Adrenal gland (tissue), 12 donors: ENCODE data around the gene TTC34. TPM values are rescaled to one million over a fixed set of nuclear protein-coding genes. Genes with fewer than 3 reads are reported as not detected.

Source experiments
- DNase-seq, 7 donors: peaks; one replicate each; pipeline ENCODE4 v3.0.0-alpha.2; 2019 to 2020
- H3K27ac ChIP-seq, 5 donors: fragments of 200-600 bp; sonication (generic) in 4 of 5; 1 replicate in 3 of 5; 2 replicates in 2 of 5; pipeline versions ENCODE4 v1.5.1 to v1.8.0; 2016 to 2020; ENCODE audit warnings: mild to moderate bottlenecking in 1 of 5
- H3K27me3 ChIP-seq: fragments of 200-600 bp; 2 replicates; pipeline ENCODE4 v1.8.0; 2021
- H3K36me3 ChIP-seq, 2 donors: fragments of 200-600 bp; replicated peaks in 1 of 2; 1 replicate in 1 of 2; 2 replicates in 1 of 2; pipeline versions ENCODE4 v1.5.1 to v1.8.0; 2018 to 2022
- H3K4me1 ChIP-seq, 2 donors: fragments of 200-600 bp; replicated peaks in 1 of 2; 1 replicate in 1 of 2; 2 replicates in 1 of 2; pipeline versions ENCODE4 v1.5.1 to v1.8.0; 2018 to 2021
- H3K4me3 ChIP-seq, 4 donors: fragments of 200-600 bp; sonication (generic) in 3 of 4; one replicate each; pipeline ENCODE4 v1.5.1; 2016 to 2018
- H3K9me3 ChIP-seq, 3 donors: fragments of 200-600 bp; sonication (generic) in 1 of 3; replicated peaks in 1 of 3; 1 replicate in 2 of 3; 2 replicates in 1 of 3; pipeline versions ENCODE4 v1.5.1 to v1.8.0; 2016 to 2021
- POLR2A ChIP-seq, 2 donors: fragments of 450-650 bp; IDR thresholded peaks; one replicate each; pipeline ENCODE4 v1.6.1; 2017; ENCODE audit warnings: antibody characterized with exemption in 2 of 2, mild to moderate bottlenecking in 2 of 2, moderate library complexity in 1 of 2
- WGBS, 4 donors: extraction: QIAGEN DNeasy Blood & Tissue Kit in 2 of 4; methylation state at CpG; one replicate each; pipeline versions ENCODE4 v1.1.5 to v1.1.7; 2013 to 2017; 5-methylcytosine and 5-hydroxymethylcytosine counted together
- intact Hi-C, 2 donors: fragments of 100-400 bp; cut with DNase I; formaldehyde crosslinking; loops; one replicate each; pipeline versions ENCODE4 v1.14.1 to v1.15.0; 2022 to 2023
- polyA plus RNA-seq, 3 donors: library from polyadenylated mRNA; stranded (reverse); fragments of 200-250 nt in 2 of 3; fragments of 350-450 nt in 1 of 3; fragmentation: Illumina TruSeq in 1 of 3; extraction: RNeasy Lipid Tissue Mini Kit (QIAGEN cat#74804) in 1 of 3; gene quantifications; one replicate each; pipeline ENCODE4 v1.2.3, GENCODE V29; 2013 to 2014
- total RNA-seq, 9 donors: library from RNA; depleted of rRNA in 4 of 9; stranded (reverse); fragments of >200 nt in 4 of 9; fragments of 120-200 nt in 1 of 9; fragmentation: NEBNext Ultra II Directional in 1 of 9; extraction: Animal tissue kit (Norgen Biotek cat#: 25700) in 1 of 9; gene quantifications; one replicate each; pipeline versions ENCODE4 v1.1.0 to v1.2.4, GENCODE V29; 2013 to 2023
- TF ChIP-seq, protein P1 (sequence below), 6 experiments: fragments of 450-650 bp in 4 of 6; fragments of 200-600 bp in 2 of 6; sonication (generic) in 1 of 6; IDR thresholded peaks; 1 replicate in 5 of 6; 2 replicates in 1 of 6; pipeline versions ENCODE4 v1.5.1 to v1.8.0; 2016 to 2021; ENCODE audit warnings: antibody characterized with exemption in 6 of 6, mild to moderate bottlenecking in 2 of 6, moderate library complexity in 1 of 6
- donor health status: healthy with polysubstance abuse.
- donor health status: Bipolar disorder and iron deficiency.
- donor health status: DM: yes; HTN: yes; CAD: no.
- donor health status: DM: no; HTN: no; CAD: no.
- donor health status: DM: no; HTN: no; CAD: no.
- donor health status: DM: yes; HTN: yes; CAD: no.

The TTC34 gene
- total and polyA plus RNA-seq, 12 donors: 0.12 to 1.9 (median 0.47) TPM

DNA sequence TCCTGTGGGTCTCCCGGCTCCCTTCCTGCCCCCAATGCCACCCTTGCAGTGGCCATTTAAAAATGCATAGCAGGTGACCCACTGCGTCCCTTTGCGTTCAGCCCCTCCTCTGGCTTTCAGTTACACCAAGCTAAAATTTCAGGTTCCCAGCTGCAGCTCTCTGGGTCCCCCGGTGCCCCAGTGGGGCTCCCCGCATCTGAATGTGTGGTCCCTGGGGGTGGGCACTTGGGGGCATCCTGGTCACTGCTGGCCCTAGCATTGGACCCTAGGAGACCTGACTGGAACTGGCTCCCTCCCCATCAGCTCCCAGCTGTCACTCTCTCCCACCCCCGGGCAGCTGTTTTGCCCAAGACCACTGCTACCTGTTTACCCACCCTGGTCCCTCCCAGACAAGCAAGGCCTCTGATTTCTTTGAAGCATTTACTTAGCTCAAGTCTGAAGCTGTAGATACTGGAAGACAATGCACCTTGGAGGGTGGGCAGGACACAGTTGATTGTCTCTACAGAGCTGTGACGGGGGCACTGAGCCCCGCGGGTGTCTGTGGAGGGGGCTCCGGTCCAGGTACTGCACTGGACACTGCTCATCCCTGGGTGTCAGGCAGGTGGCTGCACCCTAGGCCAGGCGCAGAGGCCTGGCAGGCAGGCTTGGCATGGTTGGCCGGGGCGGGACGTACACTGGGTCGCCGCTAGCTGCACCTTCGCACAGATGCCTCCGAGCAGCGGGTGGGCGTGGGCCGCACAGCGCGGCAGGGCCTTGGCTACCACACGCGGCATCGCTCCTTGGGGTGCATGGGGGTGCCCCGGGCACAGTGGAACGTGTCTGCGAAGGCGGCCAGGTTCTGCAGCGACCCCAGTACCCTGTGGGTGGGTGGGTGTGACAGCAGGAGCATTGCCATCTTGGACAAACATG lies 211.0 kb downstream of the TTC34 start:
- peak in 1 of 7 donors; percentile 11 for DNase-seq
- intact Hi-C loops: loop anchor here in 1 of 2 donors (5.0 kb wide), 1 partner anchor 47 kb away; no protein-coding TSS in a partner anchor
- TF ChIP-seq, protein P1, sequence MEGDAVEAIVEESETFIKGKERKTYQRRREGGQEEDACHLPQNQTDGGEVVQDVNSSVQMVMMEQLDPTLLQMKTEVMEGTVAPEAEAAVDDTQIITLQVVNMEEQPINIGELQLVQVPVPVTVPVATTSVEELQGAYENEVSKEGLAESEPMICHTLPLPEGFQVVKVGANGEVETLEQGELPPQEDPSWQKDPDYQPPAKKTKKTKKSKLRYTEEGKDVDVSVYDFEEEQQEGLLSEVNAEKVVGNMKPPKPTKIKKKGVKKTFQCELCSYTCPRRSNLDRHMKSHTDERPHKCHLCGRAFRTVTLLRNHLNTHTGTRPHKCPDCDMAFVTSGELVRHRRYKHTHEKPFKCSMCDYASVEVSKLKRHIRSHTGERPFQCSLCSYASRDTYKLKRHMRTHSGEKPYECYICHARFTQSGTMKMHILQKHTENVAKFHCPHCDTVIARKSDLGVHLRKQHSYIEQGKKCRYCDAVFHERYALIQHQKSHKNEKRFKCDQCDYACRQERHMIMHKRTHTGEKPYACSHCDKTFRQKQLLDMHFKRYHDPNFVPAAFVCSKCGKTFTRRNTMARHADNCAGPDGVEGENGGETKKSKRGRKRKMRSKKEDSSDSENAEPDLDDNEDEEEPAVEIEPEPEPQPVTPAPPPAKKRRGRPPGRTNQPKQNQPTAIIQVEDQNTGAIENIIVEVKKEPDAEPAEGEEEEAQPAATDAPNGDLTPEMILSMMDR (IDR thresholded peaks at IDR 0.05): no peak
- TF ChIP-seq POLR2A (IDR thresholded peaks at IDR 0.05): no peak
- Histone ChIP-seq H3K4me1 (peaks cover 16 to 26% of the 10 kb centered on the region in 2 donors), H3K27me3 (no peaks in the 10 kb centered on the region), H3K27ac (no peak overlapping the region), H3K4me3 (no peak overlapping the region), H3K36me3 (no peaks in the 10 kb centered on the region), H3K9me3 (no peaks in the 10 kb centered on the region)
- WGBS, 4 donors: 94 to 98% (median 95%) methylated on average over 16 to 31 of the region's 31 CpGs

DNA sequence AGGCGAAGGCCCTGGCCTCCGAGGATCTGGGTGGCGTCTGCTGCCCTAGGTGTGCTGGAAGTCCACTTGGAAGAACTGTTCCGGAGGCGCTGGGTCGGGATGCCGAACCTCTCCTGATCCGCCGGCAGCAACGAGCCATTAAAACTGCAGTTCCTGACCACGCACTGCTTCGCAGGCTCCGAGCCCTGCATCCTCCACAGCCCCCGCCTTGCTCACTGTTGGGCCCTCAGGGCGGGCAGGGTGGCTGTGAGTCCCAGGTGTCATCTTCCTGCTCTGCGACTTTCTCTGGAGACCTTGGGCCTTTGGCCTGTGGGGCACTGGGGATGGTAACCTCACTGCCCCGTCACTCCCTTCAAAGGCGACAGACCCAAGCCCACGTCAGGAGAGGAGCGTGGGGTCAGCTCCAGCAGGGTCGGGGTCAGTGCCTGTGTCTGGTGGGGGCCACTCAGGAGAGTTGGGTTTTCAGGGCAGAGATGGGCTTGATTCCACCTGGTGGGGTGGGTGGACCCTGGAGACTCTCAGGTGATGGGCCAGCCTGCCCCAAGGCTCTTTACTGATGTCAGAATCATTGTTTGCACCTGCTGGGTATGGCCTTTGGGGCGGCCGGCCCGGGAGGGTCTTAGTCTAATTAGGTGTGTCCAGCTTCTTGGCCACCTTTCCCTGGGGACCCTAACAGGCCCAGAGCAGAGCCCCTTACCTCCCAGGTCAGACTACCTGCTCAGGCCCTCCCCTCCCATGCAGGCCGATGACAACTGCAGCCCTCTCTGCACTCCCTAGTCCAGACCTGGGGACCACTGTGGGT lies 211.9 kb downstream of the TTC34 start:
- Histone ChIP-seq H3K9me3 (no peaks in the 10 kb centered on the region), H3K4me1 (peaks cover 22 to 35% of the 10 kb centered on the region in 2 donors), H3K27ac (no peak overlapping the region), H3K4me3 (no peak overlapping the region), H3K27me3 (no peaks in the 10 kb centered on the region), H3K36me3 (no peaks in the 10 kb centered on the region)
- intact Hi-C loops: loop anchor here in 1 of 2 donors (5.0 kb wide), 1 partner anchor 48 kb away; no protein-coding TSS in a partner anchor
- TF ChIP-seq POLR2A (IDR thresholded peaks at IDR 0.05): no peak
- TF ChIP-seq, protein P1 (IDR thresholded peaks at IDR 0.05): no peak
- DNase-seq: peak in 1 of 7 donors; percentile 13
- WGBS, 4 donors: 94 to 95% (median 95%) methylated on average over 5 to 25 of the region's 25 CpGs

DNA sequence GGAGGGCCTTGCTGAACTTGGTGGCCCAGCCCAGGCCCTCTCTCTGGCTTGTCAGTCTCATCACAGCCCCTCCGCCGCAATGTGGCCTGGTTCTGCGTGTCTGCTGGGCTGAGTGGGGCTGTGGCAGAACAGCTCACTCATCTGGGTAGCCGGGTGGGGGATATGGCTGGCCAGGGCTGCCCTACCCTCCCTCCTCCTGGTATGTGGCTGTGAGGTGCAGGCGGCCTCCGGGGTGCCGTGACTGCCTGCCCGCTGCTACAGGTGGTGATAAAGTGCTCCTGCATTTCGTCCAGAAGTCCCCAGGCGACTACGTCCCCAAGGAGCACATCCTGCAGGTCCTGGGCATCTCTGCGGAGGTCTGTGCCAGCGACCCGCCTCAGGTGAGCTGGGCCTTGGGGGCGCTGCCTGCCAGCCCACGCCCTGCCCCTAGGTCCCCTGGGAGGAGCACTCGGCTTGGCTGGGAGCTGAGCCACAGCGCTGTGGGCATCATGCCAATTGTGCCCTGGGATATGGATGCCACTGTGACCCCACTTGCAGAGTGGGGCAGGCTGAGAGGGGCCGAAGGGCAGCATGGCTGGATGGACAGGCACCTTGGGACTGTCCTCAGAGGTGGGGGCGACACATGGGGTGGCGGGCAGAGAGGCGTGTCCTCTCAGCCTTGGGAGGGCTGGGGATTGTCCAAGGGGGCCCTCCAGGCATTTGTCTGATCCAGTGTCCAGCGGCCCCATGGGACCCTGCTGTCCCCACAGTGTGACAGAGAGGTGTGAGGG lies 212.6 kb downstream of the TTC34 start:
- DNase-seq: no peak
- intact Hi-C loops: no loop called here
- 91 to 100% (median 94%) methylated on average over 4 to 23 of the region's 23 CpGs for WGBS, 4 donors
- no peak for TF ChIP-seq POLR2A (IDR thresholded peaks at IDR 0.05)
- TF ChIP-seq, protein P1 (IDR thresholded peaks at IDR 0.05): no peak
- Histone ChIP-seq H3K27me3 (no peaks in the 10 kb centered on the region), H3K4me3 (no peak overlapping the region), H3K36me3 (no peaks in the 10 kb centered on the region), H3K9me3 (no peaks in the 10 kb centered on the region), H3K4me1 (peaks cover 22 to 31% of the 10 kb centered on the region in 2 donors), H3K27ac (no peak overlapping the region)
